Coronary artery (tissue), 2 donors: Measurements from ENCODE around the gene PNP.

Experiments used
- DNase-seq: peaks from one replicate; pipeline ENCODE4 v3.0.0-alpha.2; 2017; ENCODE audit warnings: low spot score
- H3K27ac ChIP-seq, 2 donors: fragments of 200-600 bp; sonication (generic); one replicate each; pipeline ENCODE4 v1.5.1; 2016 to 2019
- H3K4me3 ChIP-seq: fragments of 200-600 bp; sonication (generic); 2 replicates; pipeline ENCODE4 v1.5.1; 2016; ENCODE audit warnings: mild to moderate bottlenecking, moderate library complexity
- TF ChIP-seq, protein P1 (sequence below): fragments of 200-600 bp; sonication (generic); IDR thresholded peaks from one replicate; pipeline ENCODE4 v1.5.1; 2019; ENCODE audit warnings: antibody characterized with exemption

PNP gene

DNA sequence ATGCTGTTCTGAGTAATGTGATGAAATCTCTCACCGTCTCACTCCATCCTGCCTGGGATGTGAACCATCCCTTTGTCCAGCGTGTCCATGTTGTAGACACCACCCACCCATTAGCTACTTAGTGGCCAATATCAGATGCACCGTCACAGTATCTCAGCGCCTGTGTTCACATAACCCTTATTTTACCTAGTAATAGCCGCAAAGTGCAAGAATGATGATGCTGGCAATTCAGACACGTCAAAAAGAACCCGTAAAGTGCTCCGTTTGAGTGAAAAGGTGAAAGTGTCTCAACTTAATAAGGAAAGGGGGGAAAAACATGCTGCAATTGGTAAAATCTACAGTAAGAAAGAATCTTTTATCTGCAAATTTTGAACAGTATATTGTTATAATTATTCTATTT is 39.2 kb downstream of the PNP start:
- no peak for DNase-seq
- TF ChIP-seq, protein P1, sequence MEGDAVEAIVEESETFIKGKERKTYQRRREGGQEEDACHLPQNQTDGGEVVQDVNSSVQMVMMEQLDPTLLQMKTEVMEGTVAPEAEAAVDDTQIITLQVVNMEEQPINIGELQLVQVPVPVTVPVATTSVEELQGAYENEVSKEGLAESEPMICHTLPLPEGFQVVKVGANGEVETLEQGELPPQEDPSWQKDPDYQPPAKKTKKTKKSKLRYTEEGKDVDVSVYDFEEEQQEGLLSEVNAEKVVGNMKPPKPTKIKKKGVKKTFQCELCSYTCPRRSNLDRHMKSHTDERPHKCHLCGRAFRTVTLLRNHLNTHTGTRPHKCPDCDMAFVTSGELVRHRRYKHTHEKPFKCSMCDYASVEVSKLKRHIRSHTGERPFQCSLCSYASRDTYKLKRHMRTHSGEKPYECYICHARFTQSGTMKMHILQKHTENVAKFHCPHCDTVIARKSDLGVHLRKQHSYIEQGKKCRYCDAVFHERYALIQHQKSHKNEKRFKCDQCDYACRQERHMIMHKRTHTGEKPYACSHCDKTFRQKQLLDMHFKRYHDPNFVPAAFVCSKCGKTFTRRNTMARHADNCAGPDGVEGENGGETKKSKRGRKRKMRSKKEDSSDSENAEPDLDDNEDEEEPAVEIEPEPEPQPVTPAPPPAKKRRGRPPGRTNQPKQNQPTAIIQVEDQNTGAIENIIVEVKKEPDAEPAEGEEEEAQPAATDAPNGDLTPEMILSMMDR: no peak
- Histone ChIP-seq H3K27ac (no peak overlapping the region), H3K4me3 (no peak overlapping the region)

- Histone ChIP-seq H3K27ac (no peak overlapping the region), H3K4me3 (no peak overlapping the region)
- TF ChIP-seq, protein P1: no peak
- DNase-seq: no peak
These were observed 43.1 kb downstream of the PNP start for GRCh38 chr14:20512177-20512905.

DNA sequence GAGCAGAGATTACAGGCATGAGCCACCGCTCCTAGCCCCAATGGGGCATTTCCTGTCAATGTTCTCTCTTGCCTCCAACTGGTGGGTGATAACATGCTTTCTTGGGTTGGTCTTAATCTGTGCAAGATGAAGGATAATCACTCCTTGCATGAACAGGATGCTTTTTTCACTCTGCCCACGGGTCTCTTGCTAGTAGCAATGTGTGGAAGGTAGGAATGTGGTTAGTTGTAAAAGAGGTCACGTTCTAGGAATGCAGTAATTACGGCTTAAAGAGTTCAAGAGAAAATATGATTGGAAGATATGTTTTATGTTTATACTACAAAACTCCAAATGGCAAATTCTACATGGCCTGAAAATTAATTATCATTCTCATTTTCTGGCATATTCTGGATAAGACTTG is 46.6 kb downstream of the PNP start:
- DNase-seq: no peak
- TF ChIP-seq, protein P1: no peak
- H3K4me3 ChIP-seq: no peak overlapping the region
- H3K27ac ChIP-seq: no peak overlapping the region

GRCh38 chr14:20516921-20517320 is 47.7 kb downstream of the PNP start:
- DNase-seq: no peak
- Histone ChIP-seq H3K4me3 (no peak overlapping the region), H3K27ac (no peak overlapping the region)
- TF ChIP-seq, protein P1: no peak

DNA sequence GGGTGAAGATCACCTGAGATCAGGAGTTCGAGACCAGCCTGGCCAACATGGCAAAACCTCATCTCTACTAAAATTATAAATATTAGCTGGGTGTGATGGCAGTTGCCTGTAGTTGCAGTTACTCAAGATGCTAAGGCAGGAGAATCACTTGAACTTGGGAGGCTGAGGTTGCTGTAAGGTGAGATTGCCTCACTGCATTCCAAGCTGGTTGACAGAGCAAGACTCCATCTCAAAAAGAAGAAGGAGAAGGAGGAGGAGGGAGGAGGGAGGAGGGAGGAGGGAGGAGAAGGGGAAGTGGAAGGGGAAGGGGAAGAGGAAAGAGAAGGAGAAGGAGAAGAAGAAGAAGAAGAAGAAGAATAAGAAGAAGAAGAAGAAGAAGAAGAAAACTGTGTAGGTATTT is 53.1 kb downstream of the PNP start:
- TF ChIP-seq, protein P1: no peak
- Histone ChIP-seq H3K27ac (no peak overlapping the region), H3K4me3 (no peak overlapping the region)
- no peak for DNase-seq

- no peak for DNase-seq
- TF ChIP-seq, protein P1: no peak
- no peak overlapping the region for H3K27ac ChIP-seq
- no peak overlapping the region for H3K4me3 ChIP-seq
These were observed 54.8 kb downstream of the PNP start for GRCh38 chr14:20524027-20524426.
